ENCODE measurements around the gene ZBTB8OS.

DNA sequence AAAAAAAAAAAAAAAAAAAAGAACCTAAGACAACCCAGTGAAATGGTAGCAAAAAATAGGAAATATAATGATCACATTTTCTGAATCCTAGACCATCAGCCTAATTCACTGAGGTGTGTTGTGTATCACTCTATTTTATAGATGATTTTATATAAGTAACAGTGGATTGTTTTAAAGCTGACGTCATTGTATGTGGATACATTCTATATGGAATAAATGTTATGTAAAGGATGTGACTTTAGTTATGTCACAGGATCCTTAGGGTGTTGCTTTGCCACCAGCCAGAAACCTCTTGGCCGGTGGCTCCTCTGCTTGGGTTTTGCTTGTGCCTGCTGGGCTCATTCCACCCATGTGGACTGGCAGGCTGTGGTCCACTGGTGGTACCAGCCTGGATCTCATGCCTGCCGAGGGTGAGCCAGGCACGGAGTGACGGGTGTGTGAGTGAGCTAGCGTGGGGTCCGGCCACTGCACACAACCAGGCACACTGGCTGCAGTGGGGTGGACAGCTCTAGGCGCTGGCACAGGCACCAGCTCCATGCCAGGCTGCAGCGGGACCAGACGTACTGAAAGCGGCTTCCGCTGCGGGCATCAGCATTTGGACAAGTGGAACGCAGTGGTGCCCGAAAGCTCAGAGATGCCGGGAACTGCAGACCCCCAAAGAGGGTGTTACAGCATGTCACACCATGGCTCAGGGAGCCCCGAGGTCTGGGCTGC is 44.5 kb downstream of the ZBTB8OS start:
- TF ChIP-seq, protein P1, sequence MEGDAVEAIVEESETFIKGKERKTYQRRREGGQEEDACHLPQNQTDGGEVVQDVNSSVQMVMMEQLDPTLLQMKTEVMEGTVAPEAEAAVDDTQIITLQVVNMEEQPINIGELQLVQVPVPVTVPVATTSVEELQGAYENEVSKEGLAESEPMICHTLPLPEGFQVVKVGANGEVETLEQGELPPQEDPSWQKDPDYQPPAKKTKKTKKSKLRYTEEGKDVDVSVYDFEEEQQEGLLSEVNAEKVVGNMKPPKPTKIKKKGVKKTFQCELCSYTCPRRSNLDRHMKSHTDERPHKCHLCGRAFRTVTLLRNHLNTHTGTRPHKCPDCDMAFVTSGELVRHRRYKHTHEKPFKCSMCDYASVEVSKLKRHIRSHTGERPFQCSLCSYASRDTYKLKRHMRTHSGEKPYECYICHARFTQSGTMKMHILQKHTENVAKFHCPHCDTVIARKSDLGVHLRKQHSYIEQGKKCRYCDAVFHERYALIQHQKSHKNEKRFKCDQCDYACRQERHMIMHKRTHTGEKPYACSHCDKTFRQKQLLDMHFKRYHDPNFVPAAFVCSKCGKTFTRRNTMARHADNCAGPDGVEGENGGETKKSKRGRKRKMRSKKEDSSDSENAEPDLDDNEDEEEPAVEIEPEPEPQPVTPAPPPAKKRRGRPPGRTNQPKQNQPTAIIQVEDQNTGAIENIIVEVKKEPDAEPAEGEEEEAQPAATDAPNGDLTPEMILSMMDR (IDR thresholded peaks at IDR 0.05; ENCODE audit: low read depth, low read length, poor library complexity, severe bottlenecking): no peak
- no peak for TF ChIP-seq EZH2phosphoT487 (IDR thresholded peaks at IDR 0.05; ENCODE audit: borderline replicate concordance, low read length)

All from DOHH2 (cell line).